ENCODE results near the gene KCND3.

GRCh38 chr1:111906111-111906510 lies 83.4 kb downstream of the KCND3 start:
- TF ChIP-seq POLR2A (IDR thresholded peaks at IDR 0.05) (no peak), CTCF (IDR thresholded peaks at IDR 0.05) (no peak)

All from upper lobe of left lung (tissue), 4 donors.